Right renal pelvis (tissue), 4 donors: ENCODE results near the gene PNRC2. TPM values are rescaled to one million over a fixed set of nuclear protein-coding genes. Genes with fewer than 3 reads are reported as not detected.
A peak's percentile ranks its signal among the peaks of the same experiment; 100 is the strongest.
"Not testable (repeated sequence)": the region's sequence is repeated elsewhere in the genome, so short reads cannot be mapped to it uniquely, and the experiment has no call there.

ENCODE experiments used
- DNase-seq, 4 donors: peaks; one replicate each; pipeline ENCODE4 v3.0.0-alpha.2; 2013; ENCODE audit warnings: low read depth in 4 of 4, low spot score in 3 of 4, missing footprints in 1 of 4
- polyA plus RNA-seq, 4 donors: library from polyadenylated mRNA; unstranded; fragments of 120-200 nt; gene quantifications; one replicate each; pipeline ENCODE4 v1.2.1, GENCODE V29; 2013; ENCODE audit not compliant: insufficient read length in 4 of 4

Gene PNRC2
- polyA plus RNA-seq, 4 donors = 199 to 236 (median 217) TPM

DNA sequence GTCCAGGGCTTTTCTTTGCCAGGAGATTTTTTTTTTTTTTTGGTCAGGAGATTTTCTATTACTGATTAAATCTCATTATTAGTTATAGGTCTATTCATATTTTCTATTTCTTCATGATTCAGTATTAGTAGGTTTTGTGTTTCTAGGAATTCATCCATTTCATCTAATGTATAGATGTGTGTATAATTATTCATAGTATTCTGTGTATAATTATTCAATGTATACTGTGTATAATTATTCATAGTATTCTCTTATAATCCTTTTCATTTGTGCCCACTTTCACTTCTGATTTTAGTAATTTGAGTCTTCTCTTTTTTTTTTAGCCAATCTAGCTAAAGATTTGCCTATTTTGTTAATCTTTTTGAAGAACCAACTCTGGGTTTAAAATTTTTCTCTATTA is 12.3 kb upstream of the PNRC2 start:
- no peak for DNase-seq

- no peak for DNase-seq
These were observed 6.6 kb upstream of the PNRC2 start for GRCh38 chr1:23953020-23953419.

DNA sequence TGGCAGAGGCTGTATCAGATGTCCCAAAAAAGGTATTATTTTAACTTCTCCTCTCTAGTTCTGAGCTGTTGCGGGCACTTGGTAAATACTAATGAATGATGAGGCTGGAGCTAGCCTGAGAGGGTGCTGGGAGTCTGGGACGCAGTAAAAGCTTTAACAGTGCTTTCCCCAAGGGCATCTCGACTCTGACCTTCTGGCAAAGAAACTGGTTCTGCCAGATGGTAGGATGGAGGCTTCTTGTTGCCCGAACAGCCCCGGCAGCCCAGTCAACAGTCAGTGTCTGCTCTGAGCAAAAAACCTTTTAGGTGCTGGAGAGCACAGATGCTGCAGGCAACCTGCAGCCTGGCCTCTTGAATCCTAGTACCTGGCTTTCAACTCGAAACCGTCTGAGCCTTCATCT is 2.5 kb upstream of the PNRC2 start:
- no peak for DNase-seq

DNA sequence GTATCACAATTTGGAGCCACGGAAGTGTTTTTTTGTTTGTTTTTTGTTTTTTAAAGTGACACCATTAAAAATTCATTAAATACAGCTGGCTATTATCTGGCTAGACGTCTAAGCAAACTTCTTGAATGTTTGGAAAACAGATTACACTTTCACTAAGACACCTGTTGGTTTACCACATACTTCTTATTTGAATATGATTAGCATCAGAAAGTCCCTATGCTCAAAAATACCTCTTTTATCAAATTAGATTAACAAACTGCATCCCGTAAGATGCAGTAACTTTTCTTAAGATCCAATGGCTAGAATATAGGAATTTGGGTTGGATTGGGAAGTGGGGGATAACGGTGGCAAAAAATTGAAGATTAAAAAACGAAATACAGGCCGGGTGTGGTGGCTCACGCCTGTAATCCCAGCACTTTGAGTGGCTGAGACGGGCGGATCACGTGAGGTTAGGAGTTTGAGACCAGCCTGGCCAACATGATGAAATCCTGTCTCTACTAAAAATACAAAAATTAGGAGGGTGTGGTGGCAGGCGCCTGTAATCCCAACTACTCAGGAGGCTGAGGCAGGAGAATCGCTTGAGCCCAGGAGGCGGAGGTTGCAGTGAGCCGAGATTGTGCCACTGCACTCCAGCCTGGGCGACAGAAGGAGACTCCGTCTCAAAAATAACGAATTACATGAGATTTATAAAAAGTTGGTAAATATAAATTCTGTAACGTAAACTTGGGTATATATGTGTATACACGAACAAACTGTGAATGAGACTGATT is 1.4 kb upstream of the PNRC2 start:
- not testable (repeated sequence) for DNase-seq

GRCh38 chr1:23958810-23959460 is 693 bp upstream of the PNRC2 start:
- DNase-seq = peak in 3 of 4 donors; percentile 78 to 80 (median 79)

- DNase-seq = no peak
These were observed 828 bp downstream of the PNRC2 start for GRCh38 chr1:23960291-23961020.

DNA sequence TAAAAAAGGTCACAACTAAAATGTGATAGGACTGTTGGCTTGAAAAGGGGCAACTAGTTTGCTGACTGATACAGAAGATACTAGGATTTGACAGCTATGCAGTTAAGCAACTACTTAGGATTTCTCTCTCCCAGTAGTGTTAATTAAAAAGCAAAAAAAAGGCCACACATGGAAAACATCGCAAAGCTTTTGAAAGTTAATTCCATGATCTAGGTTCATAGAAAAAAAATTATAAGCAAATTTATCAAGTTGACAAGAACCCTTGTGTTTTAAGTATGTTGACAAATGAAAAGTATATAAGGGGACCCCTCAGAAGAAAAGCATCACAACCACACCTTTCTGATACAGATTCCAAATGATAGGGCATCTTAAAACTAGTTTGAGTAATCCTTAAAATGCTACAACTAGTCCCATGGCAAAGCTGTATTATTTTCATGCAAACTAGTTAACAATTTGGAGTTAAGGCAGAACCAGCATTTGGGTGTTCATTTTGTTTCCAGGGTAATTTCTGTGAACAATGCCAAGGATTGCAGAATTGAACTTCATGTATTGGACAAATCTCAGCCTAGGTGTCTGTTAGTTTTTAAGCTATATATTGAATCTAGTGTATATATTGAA is 4.1 kb downstream of the PNRC2 start:
- DNase-seq = no peak

GRCh38 chr1:23964235-23964668 is 4.6 kb downstream of the PNRC2 start:
- no peak for DNase-seq

DNA sequence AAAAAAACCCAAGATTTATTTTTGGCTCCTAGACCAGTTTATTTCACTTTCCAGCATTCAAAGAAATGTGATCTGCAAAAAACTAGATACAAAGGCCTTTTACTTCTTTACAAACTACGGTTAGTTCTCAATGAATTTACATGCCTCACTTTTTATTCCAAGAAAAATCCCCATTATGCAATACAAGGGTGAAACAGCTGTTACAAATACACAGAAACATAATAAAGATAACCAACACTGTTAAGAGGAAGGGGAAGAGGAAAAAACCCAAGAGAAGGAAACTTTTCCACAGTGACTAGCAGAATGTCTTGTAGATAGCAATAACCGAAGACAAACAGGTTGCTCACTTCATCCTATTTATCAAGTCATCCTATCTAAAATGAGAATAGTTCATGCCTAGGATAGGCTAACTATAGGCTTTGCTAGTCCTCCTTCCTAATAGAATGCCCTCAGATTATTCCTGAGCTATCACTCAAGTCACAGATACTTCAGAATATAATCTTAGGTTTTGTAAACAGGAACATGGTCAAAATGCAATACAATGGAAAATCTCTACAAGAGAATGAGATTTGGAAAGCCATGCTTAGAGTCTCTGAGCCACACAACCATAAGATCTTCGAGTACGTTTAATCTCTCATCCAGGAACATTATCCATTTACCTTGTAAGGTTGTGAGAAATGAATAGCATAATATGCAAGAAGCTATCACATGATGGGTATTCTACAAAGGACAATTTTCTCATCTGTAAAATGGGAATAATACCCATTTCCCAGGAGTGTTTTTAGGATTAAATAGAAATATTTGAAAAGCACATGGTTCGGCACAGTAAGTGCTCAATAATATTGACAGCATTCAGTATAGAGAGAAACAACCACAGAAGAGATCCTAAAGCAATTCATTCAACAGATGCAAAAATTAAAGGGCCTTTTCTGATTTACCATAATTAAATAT is 5.4 kb downstream of the PNRC2 start:
- DNase-seq = no peak

DNA sequence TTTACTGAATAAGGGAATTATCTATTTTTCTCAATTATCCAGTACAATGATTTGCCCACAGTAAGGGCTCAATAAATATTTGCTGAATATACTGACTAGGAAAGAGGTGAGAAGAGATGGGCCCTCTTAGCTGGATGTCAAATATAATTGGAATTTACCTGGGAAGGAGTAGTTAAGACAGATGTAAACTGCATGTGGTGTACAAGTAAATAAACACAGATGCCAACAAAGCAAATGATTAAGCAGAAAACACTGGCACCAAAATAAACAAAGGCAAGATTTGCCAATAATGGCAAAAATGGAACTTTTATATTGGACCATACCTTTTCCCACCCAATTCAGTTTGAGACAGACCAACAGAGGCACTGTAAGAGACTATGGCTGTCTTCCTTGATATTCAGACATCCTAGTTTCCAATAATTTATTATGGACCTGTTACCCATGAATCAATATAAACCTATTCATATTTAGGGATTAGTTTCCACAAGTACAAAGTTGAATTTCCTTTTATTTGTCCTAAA is 7.4 kb downstream of the PNRC2 start:
- no peak for DNase-seq

DNA sequence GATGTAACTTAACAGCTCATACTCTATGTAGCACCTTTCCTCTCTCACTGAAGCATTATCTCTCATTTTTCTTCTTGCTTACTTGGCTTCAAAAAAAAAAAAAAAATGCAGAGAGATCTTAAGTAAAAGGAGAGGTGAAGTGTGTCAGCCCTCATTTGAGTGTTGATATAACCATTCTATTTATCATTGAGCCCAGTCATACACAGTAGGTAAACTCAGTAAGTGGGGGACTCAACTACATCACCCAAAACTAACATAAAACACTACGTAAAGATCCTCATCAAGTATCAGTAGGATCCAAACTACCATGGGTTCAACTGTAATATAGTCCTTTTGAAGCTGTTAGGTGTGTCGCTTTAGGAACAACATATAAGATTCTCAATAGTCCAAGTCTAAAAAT is 8.2 kb downstream of the PNRC2 start:
- no peak for DNase-seq

- DNase-seq = no peak
These were observed 17.7 kb downstream of the PNRC2 start for GRCh38 chr1:23977187-23977853.

GRCh38 chr1:23977854-23978191 is 18.2 kb downstream of the PNRC2 start:
- DNase-seq = no peak

- no peak for DNase-seq
These were observed 19.2 kb downstream of the PNRC2 start for GRCh38 chr1:23978805-23979204.

DNA sequence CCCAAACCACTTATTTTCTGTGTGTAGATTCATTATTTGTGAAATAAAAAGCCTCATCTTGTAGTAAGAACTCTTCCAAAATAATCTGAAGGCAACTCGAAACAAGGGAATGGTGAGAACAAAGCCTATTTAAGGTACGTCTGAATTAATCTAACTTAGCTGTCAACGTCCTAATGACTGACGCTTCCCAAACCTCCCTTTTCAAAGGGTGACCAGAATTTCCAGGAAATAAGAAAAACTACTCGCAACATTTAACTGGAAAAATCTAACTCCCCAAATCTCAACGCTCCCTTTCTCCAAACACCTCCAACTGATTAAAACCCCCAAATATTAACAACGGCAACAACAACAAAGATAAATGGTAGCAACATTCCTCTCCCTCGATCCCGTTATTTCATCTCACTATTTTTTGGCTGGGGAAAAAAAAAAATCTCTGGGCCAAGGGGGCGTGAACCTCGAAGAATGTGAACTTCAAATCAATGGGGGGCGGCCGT is 19.8 kb downstream of the PNRC2 start:
- DNase-seq = no peak

GRCh38 chr1:23979881-23980727 is 20.5 kb downstream of the PNRC2 start, which contains the start of gene SRSF10:
TSS of gene SRSF10 (minus strand) at chr1:23980327. CDS start at chr1:23980255, 72 bp downstream.
- peak; percentile 97 to 99 (median 98) for DNase-seq

DNA sequence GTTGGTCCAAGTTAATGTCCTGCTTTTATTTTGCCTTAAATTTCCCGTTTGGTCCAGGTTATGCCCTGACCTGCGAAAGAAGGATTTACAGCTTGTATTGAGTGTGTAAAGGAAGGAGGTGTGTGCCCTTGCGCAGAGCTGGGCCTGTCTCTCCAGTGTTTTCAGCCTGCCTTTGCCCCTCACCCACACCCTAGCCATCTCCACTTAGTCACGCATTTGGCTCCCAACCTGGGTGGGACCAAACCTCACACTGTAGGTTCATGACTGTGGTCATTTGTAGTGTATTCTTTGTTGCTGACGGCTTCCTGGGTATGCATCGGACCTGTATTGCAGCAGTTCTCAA is 21.1 kb downstream of the PNRC2 start:
- no peak for DNase-seq
